Activated CD4-positive, alpha-beta T cell treated with anti-CD3 and anti-CD28 coated beads, Interleukin-2, Interleukin-4, amounts not matched to agents 100 ng/mL and 50 ng/mL, durations not matched to agents 16 hours and 8 hours (primary cell): ENCODE measurements around the gene LRRC2.
A peak's percentile ranks its signal among the peaks of the same experiment; 100 is the strongest.
"Not testable (repeated sequence)": the region's sequence is repeated elsewhere in the genome, so short reads cannot be mapped to it uniquely, and the experiment has no call there.

Source experiments
- DNase-seq: peaks from one replicate; pipeline ENCODE4 v3.0.0-alpha.2; 2020; ENCODE audit warnings: low spot score

LRRC2 gene

GRCh38 chr3:46557814-46558183 lies 8.3 kb downstream of the LRRC2 start:
- no peak for DNase-seq

- DNase-seq = no peak
These were observed 12.9 kb downstream of the LRRC2 start for GRCh38 chr3:46553154-46553553.

- DNase-seq = no peak
These were observed 13.6 kb downstream of the LRRC2 start for GRCh38 chr3:46552538-46552937.

GRCh38 chr3:46551615-46552014 lies 14.5 kb downstream of the LRRC2 start:
- no peak for DNase-seq

GRCh38 chr3:46549989-46550388 lies 16.1 kb downstream of the LRRC2 start:
- DNase-seq = no peak

- no peak for DNase-seq
These were observed 16.6 kb downstream of the LRRC2 start for GRCh38 chr3:46549408-46549904.

GRCh38 chr3:46548611-46549010 lies 17.5 kb downstream of the LRRC2 start:
- DNase-seq = not testable (repeated sequence)

GRCh38 chr3:46546896-46547440 lies 19.1 kb downstream of the LRRC2 start:
- no peak for DNase-seq

- DNase-seq = no peak
These were observed 20.1 kb downstream of the LRRC2 start for GRCh38 chr3:46545818-46546630.

GRCh38 chr3:46544771-46545503 lies 21.2 kb downstream of the LRRC2 start:
- DNase-seq = no peak

- no peak for DNase-seq
These were observed 23.3 kb downstream of the LRRC2 start for GRCh38 chr3:46542801-46543201.

GRCh38 chr3:46542344-46542743 lies 23.8 kb downstream of the LRRC2 start:
- DNase-seq = no peak

GRCh38 chr3:46541835-46542234 lies 24.3 kb downstream of the LRRC2 start:
- DNase-seq = no peak

- no peak for DNase-seq
These were observed 25.6 kb downstream of the LRRC2 start for GRCh38 chr3:46540550-46540949.

- DNase-seq = no peak
These were observed 26.6 kb downstream of the LRRC2 start for GRCh38 chr3:46539443-46540005.

- DNase-seq = peak; percentile 89
These were observed 27.2 kb downstream of the LRRC2 start for GRCh38 chr3:46538803-46539442.

GRCh38 chr3:46538425-46538802 lies 27.7 kb downstream of the LRRC2 start:
- DNase-seq = not testable (repeated sequence)

- no peak for DNase-seq
These were observed 28.3 kb downstream of the LRRC2 start for GRCh38 chr3:46537779-46538178.

GRCh38 chr3:46537316-46537715 lies 28.8 kb downstream of the LRRC2 start:
- DNase-seq = no peak

GRCh38 chr3:46536758-46537157 lies 29.3 kb downstream of the LRRC2 start:
- no peak for DNase-seq

GRCh38 chr3:46535746-46536145 lies 30.4 kb downstream of the LRRC2 start:
- DNase-seq = no peak

GRCh38 chr3:46533091-46533490 lies 33.0 kb downstream of the LRRC2 start:
- no peak for DNase-seq
